ENCODE results near the gene ARSG. TPM values are rescaled to one million over a fixed set of nuclear protein-coding genes. Genes with fewer than 3 reads are reported as not detected.

The ARSG gene
- total and polyA plus RNA-seq, 2 of the 8 experiments (the other 6 are each of a cell fraction or from before 2014, with no cell fraction given) = 3.3 to 4.0 TPM

DNA sequence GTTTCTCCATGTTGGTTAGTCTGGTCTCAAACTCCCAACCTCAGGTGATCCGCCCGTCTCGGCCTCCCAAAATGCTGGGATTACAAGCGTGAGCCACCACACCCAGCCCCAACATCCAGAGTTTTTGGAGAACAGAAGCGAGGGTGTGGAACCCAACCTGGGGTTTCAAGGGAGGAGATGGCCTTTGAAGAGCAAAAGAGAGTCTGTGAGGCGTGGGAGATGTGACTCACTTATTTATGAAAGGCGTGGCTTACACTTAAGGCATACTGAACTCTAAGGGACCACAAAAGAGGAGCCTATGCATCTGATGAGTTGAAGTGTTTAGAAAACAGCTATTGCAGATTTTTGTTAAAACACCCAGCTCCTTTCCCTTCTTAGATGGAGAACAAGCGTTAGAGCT is 18.9 kb downstream of the ARSG start:
- no peaks in the 10 kb centered on the region for H3K36me3 ChIP-seq (ENCODE audit: control insufficient read depth in 2 of 4, insufficient read depth in 4 of 4, low read length in 3 of 4)

More for the DNA sequence above, 18.9 kb downstream of the ARSG start:
- no peak overlapping the region for H3K4ac ChIP-seq (replicated peaks; ENCODE audit: insufficient read length, low read depth, low read length)
- H3K4me2 ChIP-seq (ENCODE audit: insufficient read depth in 1 of 2, low read depth in 2 of 2, low read length in 2 of 2) = no peak overlapping the region
- no peak for TF ChIP-seq CBX8 (IDR thresholded peaks at IDR 0.05; ENCODE audit: borderline replicate concordance, low read depth, low read length)
- TF ChIP-seq GABPA (IDR thresholded peaks at IDR 0.05; ENCODE audit: borderline replicate concordance, insufficient read depth, low read length) = no peak
- TF ChIP-seq CBX5 (IDR thresholded peaks at IDR 0.05; ENCODE audit: low read depth, low read length) = no peak
- no peak for TF ChIP-seq CTBP2 (IDR thresholded peaks at IDR 0.05; ENCODE audit: borderline replicate concordance, insufficient read depth, insufficient read length, low read length)
- no peak for TF ChIP-seq CHD2 (IDR thresholded peaks at IDR 0.05; ENCODE audit: low read length)
- TF ChIP-seq HDAC6 (IDR thresholded peaks at IDR 0.05; ENCODE audit: low read depth, low read length) = no peak
- no peak for TF ChIP-seq SP2 (IDR thresholded peaks at IDR 0.05; ENCODE audit: low read length)
- no peak for TF ChIP-seq NRF1 (IDR thresholded peaks at IDR 0.05; ENCODE audit: low read depth, low read length)
- no peak for TF ChIP-seq SP4 (IDR thresholded peaks at IDR 0.05; ENCODE audit: low read length)
- TF ChIP-seq FOSL1 (IDR thresholded peaks at IDR 0.05; ENCODE audit: insufficient read depth, low read depth, low read length) = no peak
- H3K79me2 ChIP-seq (ENCODE audit: control insufficient read depth in 1 of 2, insufficient read depth in 2 of 2, low read length in 2 of 2) = no peaks in the 10 kb centered on the region
- ChIA-PET CTCF (ENCODE audit: partially characterized antibody) (interaction anchor here (1.1 to 1.2 kb wide), 2 partner anchors 12 to 137 kb away, joined by 3 read pairs; no protein-coding TSS in a partner anchor), POLR2A (ENCODE audit: partially characterized antibody) (interaction anchor here (1.3 kb wide), 1 partner anchor 12 kb away, joined by 3 read pairs; no protein-coding TSS in a partner anchor)
- H2BK12ac ChIP-seq (ENCODE audit: low read depth, low read length) = no peak overlapping the region
- no peaks in the 10 kb centered on the region for H3K4me1 ChIP-seq (replicated peaks in 1 of 4; ENCODE audit: control insufficient read depth in 3 of 4, insufficient read depth in 4 of 4, low read length in 3 of 4)
- H2BK5ac ChIP-seq (ENCODE audit: low read depth, low read length) = no peak overlapping the region
- no peaks in the 10 kb centered on the region for H3K27me3 ChIP-seq (replicated peaks in 1 of 4; ENCODE audit: control insufficient read depth in 3 of 4, extremely low read depth in 1 of 4, insufficient read depth in 3 of 4, low read length in 3 of 4)
- H2AFZ ChIP-seq (ENCODE audit: low read length) = no peak overlapping the region
- no peak overlapping the region for H2BK15ac ChIP-seq (ENCODE audit: low read length)
- no peak overlapping the region for H2BK20ac ChIP-seq (ENCODE audit: low read length)
- no peak overlapping the region for H4K8ac ChIP-seq (ENCODE audit: extremely low read depth, insufficient read depth, low read length)
- no peaks in the 10 kb centered on the region for H3K79me1 ChIP-seq (ENCODE audit: low read depth, low read length)
- no peaks in the 10 kb centered on the region for H3K23me2 ChIP-seq (ENCODE audit: low read depth, low read length)
- WGBS, 2 experiments (ENCODE audit: extremely low coverage in 1 of 2, insufficient coverage in 1 of 2, insufficient read length in 1 of 2, insufficient replicate concordance in 2 of 2, low coverage in 1 of 2, low lambda C conversion rate in 2 of 2, missing lambda C conversion rate in 1 of 2) = 85% methylated on average over 8 of the region's 8 CpGs; no CpG with 5 or more reads in 1 of the 2 experiments
- no peak overlapping the region for H3K4me3 ChIP-seq (ENCODE audit: extremely low read depth in 1 of 4, insufficient read depth in 2 of 4, low read depth in 3 of 4, low read length in 4 of 4)
- H3K23ac ChIP-seq (ENCODE audit: insufficient read length) = no peak overlapping the region
- H4K20me1 ChIP-seq (replicated peaks in 1 of 2; ENCODE audit: control insufficient read depth in 1 of 2, insufficient read depth in 2 of 2, low read length in 2 of 2) = no peaks in the 10 kb centered on the region
- DNase-seq (ENCODE audit: low read depth in 1 of 2, low spot score in 2 of 2) (no peak), FAIRE-seq (no peak)
- no peak overlapping the region for H3K56ac ChIP-seq (replicated peaks; ENCODE audit: insufficient read length, low read depth, low read length)
- H4K91ac ChIP-seq (replicated peaks; ENCODE audit: insufficient read length, low read length) = no peak overlapping the region
- H2BK120ac ChIP-seq (replicated peaks; ENCODE audit: low read depth, low read length) = no peak overlapping the region
- no peak overlapping the region for H3K14ac ChIP-seq (ENCODE audit: insufficient read length)
- no peak overlapping the region for H2AK5ac ChIP-seq (ENCODE audit: low read depth, low read length)
- H3K9me3 ChIP-seq (ENCODE audit: insufficient read depth in 2 of 2, low read depth in 1 of 2, low read length in 1 of 2) = no peaks in the 10 kb centered on the region
- H3K27ac ChIP-seq (ENCODE audit: low read depth, low read length) = no peak overlapping the region
- no peak overlapping the region for H3K9ac ChIP-seq (replicated peaks in 1 of 4; ENCODE audit: extremely low read depth in 1 of 4, low read depth in 3 of 4, low read length in 3 of 4)
- no peak overlapping the region for H3K18ac ChIP-seq (ENCODE audit: extremely low read depth, low read length)
- H4K5ac ChIP-seq (ENCODE audit: insufficient read length, low read depth, low read length) = no peak overlapping the region

Measured in H1 (cell line).